ENCODE results near the gene IPO11. TPM values are rescaled to one million over a fixed set of nuclear protein-coding genes. Genes with fewer than 3 reads are reported as not detected.
"Not testable (repeated sequence)": the region's sequence is repeated elsewhere in the genome, so short reads cannot be mapped to it uniquely, and the experiment has no call there.

The IPO11 gene
- total RNA-seq, 1 donor from 2014 or later = 90.1 TPM

- no peak for DNase-seq (ENCODE audit: low read depth in 2 of 2)
These were observed 184.1 kb downstream of the IPO11 start for GRCh38 chr5:62596691-62597090.

DNA sequence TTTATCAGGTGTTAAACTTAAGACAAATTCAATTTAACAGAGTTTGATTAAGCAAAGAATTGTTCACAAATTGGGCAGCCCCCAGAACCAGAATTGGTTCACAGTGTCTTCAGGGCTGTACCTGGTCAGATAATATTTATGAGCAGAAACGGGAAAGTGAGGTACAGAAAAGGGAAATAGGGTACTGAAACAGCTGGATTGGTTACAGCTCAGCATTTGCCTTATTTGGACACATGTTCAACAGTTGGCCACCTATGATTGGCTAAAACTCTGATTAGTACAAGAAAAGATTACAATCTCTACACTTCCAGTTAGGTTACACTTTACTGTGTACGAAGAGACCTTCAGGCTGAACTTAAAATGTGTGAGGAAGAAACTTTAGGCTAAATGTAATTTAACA, 184.8 kb downstream of the IPO11 start:
- DNase-seq (ENCODE audit: low read depth in 2 of 2) = no peak

DNA sequence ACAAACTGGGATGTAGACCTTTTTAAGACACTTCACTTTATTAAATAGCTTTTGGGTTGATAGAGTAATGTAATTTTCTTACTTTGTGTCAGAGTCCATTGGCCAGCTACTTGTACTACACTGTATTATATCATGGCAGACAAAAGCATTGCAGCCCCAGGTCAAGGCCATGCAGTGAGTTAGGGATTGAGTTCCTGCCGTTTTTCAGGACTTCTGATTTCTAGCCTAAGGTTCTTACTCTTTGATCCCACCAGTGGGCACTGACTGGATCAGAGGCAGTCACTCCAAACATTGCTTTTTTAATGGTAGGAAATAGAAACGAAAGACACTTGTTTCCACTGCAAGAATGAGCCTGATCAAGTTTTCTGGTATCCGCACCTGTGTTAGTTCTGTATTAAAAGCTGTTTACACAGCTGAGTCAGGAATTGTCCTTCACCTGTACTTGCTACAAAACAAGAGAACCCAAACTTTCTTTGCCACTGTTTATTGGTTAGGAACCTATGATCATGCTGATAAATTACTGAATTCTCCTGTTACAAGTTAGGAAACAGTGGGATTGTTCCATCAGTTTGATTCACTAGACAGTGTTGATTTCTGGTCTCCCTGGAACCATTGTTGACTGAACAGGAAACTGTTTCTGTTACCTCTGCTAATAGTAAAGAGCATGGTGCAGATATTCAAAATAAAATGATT, 188.1 kb downstream of the IPO11 start:
- peak; percentile 85 to 88 for DNase-seq (ENCODE audit: low read depth in 2 of 2)

- DNase-seq (ENCODE audit: low read depth in 2 of 2) = no peak
These were observed 191.4 kb downstream of the IPO11 start for GRCh38 chr5:62603934-62604333.

- DNase-seq (ENCODE audit: low read depth in 2 of 2) = no peak
These were observed 193.1 kb downstream of the IPO11 start for GRCh38 chr5:62605638-62606037.

GRCh38 chr5:62606878-62607277, 194.3 kb downstream of the IPO11 start:
- DNase-seq (ENCODE audit: low read depth in 2 of 2) = no peak

GRCh38 chr5:62607615-62608014, 195.1 kb downstream of the IPO11 start:
- no peak for DNase-seq (ENCODE audit: low read depth in 2 of 2)

DNA sequence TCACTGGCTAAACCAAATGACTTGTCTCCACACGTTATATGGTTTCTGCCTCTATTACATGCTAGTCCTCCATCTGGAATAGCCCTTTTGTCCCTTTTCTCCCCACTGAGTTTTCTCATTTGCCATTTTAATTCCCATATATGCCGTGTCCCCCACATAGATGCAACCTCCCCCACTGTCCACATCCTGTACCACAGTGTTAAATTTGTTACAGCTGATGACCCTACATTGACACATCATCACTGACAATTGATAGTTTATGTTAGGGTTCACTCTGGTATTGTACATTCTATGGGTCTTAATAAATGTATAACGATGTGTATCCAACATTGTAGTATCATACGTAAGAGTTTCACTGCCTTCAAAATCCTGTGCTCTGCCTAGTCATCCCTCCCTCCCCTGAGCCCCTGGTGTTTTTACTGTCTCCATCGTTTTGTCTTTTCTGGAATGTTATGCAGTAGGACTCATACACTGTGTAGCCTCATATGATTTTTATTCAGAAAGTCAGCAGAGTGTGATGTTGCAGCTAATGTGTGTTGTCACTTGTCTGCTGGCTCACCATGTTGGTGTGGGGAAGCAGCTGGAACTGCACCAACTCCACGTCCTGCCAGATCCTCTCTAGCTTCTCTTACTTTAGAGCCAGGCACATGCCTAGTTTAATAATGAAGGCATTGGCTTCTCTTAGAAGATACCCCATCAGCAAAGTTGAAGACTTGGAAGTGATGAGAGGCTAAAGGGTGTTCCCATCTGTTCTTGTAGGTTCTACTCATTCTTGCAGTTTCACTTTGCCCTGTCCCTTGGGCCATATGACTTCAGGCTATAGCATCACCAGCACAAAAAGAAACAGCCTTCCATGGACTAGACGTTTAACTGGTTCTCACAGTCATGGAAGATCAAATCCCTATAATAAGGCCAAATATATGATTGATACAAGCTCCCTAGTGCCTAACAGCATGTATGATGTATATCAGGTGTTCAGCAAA, 196.3 kb downstream of the IPO11 start:
- no peak for DNase-seq (ENCODE audit: low read depth in 2 of 2)

DNA sequence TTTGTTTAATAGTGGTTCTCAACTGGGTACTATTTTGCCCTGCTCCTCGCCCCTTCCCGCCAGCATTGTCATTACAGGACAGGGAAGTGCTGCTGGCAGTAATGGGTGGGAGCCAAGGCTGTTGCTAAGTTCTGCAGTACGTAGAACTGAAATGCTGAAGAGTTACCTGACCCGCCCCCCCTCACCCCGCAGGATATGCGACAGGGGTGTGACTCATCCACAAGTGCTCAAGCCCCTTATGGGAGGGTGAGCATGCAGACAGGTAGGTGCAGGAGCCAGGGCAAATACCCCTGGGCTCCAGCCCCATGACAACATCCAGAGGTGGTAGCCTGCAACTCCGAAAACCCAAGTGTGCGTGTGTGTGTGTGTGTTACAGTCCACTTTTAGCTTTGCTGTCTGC, 201.8 kb downstream of the IPO11 start:
- DNase-seq (ENCODE audit: low read depth in 2 of 2) = no peak

DNA sequence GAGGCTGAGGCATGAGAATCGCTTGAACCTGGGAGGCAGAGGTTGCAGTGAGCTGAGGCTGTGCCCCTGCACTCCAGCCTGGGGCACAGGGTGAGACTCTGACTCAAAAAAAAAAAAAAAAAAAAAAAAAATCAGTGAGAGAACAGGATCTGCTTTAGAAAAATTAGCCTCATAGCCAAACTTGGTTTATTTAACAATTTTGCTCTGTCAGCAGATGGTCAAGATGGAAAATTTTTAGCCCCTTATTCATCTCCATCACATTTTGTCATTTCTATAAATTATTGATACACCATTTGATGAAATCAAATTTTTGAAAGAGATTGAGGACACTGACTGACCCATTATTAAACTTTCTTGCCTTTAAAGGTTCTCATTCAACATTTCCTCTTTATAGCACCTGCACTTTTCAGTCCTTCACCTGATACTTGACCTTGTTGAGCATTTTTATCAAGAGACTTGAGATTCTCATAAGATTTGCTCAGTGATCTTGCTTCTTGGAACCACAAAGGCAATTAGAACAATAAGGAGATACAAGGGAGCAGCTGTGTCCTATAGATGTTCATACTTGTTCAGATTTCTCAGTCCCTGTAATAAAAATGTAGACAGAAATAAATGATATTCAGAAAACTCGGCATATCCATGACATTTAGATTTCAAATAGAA, 204.2 kb downstream of the IPO11 start:
- no peak for DNase-seq (ENCODE audit: low read depth in 2 of 2)

GRCh38 chr5:62617943-62618342, 205.4 kb downstream of the IPO11 start:
- DNase-seq (ENCODE audit: low read depth in 2 of 2) = no peak

DNA sequence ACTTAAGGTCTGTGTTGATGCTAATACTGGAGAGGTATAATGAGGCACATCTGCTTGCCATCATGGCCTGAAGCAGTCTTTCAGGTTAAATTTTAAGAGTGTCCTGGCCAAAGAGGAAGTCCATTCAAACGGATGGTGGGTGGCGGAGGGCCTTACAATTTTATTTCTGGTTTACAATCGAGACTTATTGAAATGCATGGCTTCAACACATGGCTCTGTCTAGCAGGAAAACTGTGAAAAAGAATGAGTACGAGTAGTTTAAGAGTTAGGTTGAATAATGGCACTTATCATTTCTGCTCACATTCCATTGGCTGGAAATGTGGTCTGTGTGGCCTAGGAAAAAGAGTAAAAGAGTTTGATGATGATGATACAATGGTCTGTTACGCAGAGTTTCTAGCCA, 208.2 kb downstream of the IPO11 start:
- no peak for DNase-seq (ENCODE audit: low read depth in 2 of 2)

DNA sequence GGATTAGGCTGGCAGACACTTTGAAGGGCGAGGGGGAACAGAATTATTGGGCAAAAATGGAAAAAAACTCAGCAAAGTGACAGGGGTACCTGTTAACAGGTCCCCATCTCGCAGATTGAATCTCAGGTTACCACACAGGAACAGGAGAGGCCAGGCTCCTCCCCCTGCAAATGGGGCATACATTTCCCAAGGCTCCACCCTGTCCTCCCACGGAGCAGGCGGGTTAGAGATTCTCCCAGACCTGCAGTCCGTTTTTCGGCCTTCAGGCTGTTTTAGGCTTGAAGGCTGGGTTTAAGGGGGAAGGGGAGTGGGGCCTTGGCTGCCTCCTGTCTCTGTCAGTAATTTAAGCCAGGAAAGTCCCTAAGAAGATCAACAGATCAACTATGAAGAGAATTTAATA, 208.7 kb downstream of the IPO11 start:
- DNase-seq (ENCODE audit: low read depth in 2 of 2) = no peak

GRCh38 chr5:62623271-62623670, 210.7 kb downstream of the IPO11 start:
- no peak for DNase-seq (ENCODE audit: low read depth in 2 of 2)

DNA sequence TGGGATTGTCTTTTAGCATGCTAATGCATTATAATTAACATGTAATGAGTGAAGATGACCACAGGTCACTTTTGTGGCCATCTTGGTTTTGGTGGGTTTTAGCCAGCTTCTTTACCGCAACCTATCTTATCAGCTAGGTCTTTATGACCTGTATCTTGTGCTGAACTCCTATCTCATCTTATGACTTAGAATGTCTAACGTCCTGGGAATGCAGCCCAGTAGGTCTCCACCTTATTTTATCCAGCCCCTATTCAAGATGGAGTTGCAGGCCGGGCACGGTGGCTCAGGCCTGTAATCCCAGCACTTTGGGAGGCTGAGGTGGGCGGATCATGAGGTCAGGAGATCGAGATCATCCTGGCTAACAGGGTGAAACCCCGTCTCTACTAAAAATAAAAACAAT, 211.9 kb downstream of the IPO11 start:
- not testable (repeated sequence) for DNase-seq (ENCODE audit: low read depth in 2 of 2)

- no peak for DNase-seq (ENCODE audit: low read depth in 2 of 2)
These were observed 214.0 kb downstream of the IPO11 start for GRCh38 chr5:62626534-62626933.

DNA sequence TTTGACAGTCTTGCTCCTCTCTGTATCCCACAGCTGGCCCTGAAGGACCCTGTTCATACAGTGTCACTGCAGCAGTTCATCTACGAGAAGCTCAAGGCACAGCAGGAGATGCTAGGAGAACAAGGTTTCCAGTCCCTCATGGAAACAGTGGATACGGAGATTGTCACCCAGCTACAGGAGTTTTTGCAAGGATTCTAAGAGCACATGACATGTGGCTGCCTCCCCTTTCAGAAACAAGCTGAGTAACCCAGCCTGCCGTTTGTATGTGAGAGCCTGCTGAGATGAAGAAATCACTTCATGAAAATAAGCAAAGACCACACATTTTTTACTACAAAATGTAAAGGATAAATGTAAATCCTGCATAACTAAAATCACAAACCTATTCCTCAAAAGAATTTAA, 214.6 kb downstream of the IPO11 start:
- no peak for DNase-seq (ENCODE audit: low read depth in 2 of 2)

GRCh38 chr5:62627901-62628300, 215.3 kb downstream of the IPO11 start:
- no peak for DNase-seq (ENCODE audit: low read depth in 2 of 2)

- DNase-seq (ENCODE audit: low read depth in 2 of 2) = no peak
These were observed 219.5 kb downstream of the IPO11 start for GRCh38 chr5:62631909-62632580.

DNA sequence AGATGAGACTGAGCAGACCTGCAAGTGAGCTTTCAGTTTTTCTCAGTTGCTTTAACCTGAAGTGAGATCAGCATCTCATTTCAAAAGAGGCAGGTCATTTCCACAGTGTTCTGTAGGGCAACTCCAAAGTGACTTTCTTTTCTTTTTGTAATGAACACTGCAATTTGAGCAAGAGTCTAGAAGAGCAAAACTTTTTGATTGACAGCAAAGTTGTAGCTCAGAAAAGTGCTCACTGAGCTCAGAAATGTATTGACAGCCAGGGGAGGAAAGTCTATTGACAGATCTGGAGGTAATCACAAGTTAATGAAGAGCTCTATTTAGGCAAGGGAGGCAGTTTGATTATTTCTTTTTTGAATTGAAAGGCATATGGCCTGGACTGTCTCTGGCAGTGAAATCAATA, 220.7 kb downstream of the IPO11 start:
- no peak for DNase-seq (ENCODE audit: low read depth in 2 of 2)

DNA sequence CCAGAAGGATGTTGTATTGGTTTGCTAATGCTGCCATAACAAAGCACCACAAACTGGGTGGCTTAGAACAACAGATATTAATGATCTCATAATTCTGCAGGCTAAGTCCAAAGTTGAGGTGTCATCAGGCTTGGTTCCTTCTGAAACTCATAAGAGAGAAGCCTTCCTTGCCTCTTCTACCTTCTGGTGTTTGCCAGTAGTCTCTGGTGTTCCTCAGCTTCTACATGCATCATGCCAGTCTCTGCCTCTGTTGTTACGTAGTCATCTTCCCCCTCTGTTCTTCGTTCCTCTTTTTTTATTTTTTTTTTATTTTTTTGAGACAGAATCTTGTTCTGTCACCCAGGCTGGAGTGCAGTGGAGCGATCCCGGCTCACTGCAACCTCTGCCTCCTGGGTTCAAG, 227.9 kb downstream of the IPO11 start:
- DNase-seq (ENCODE audit: low read depth in 2 of 2) = no peak

DNA sequence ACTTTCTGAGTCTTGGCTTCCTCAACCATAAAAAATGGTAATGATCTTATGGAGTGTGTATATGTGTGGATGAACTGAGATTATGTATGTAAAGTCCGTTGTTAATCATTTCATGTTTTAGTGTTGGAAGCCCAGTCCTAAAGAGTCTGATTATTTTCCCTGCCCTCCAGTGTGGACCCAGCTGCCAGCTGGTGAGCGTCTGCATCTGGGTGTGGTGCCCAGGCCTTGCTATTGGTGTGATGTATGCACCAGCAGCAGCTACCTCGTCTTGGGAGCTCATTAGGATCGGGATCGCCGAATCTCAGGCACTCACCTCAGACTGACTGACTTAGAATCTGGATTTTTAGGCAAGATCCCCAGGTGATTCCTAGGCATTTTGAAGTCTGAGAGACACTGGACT, 229.9 kb downstream of the IPO11 start:
- DNase-seq (ENCODE audit: low read depth in 2 of 2) = no peak

Data from dermis microvascular lymphatic vessel endothelial cell (primary cell).